GM21717 (cell line): Measurements from ENCODE around the gene LSM4.

Experiments used
- ATAC-seq: cut with Tn5 transposase; IDR thresholded peaks from one replicate; pipeline ENCODE4 v1.9.1; 2021; ENCODE audit warnings: mild to moderate bottlenecking, moderate library complexity; ENCODE audit not compliant: unreplicated experiment

LSM4 gene

GRCh38 chr19:18279266-18279515 lies 43.7 kb downstream of the LSM4 start:
- ATAC-seq: no peak

- ATAC-seq: no peak
Observed at GRCh38 chr19:18278521-18279265, 44.2 kb downstream of the LSM4 start.

GRCh38 chr19:18274781-18275356 lies 48.0 kb downstream of the LSM4 start:
- ATAC-seq: no peak

GRCh38 chr19:18274219-18274780 lies 48.6 kb downstream of the LSM4 start, which contains the start of gene IQCN:
Gene IQCN, minus strand, starts transcription at chr19:18274452. Its CDS starts 4,974 bp downstream, at chr19:18269478.
- ATAC-seq: no peak

DNA sequence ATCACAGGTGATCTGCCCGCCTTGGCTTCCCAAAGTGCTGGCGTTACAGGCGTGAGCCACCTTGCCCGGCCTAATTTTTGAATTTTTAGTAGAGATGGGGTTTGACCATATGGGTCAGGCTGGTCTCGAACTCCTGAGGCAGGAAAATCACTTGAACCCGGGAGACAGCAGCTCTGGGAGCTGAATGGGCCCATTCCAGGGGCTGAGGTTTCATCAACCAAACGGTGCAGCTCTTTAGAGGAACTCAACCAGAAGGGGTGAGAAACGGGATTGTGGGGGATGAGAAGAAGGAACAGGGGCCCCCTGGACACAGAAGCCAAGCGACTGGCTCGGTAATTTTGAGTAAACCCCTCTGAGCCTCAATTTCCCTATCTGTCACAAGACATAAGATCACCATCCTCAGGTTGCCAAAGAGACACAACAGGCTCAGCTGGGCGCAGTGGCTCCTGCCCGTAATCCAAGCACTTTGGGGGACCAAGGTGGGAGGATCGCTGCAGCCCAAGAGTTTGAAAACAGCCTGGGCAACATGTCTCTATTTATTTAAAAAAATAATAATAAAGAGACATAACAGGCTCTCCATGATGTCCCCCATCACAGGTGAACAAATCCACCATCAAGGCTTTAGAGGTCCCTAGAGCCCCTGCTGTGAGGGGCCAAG lies 49.2 kb downstream of the LSM4 start:
- ATAC-seq: no peak

DNA sequence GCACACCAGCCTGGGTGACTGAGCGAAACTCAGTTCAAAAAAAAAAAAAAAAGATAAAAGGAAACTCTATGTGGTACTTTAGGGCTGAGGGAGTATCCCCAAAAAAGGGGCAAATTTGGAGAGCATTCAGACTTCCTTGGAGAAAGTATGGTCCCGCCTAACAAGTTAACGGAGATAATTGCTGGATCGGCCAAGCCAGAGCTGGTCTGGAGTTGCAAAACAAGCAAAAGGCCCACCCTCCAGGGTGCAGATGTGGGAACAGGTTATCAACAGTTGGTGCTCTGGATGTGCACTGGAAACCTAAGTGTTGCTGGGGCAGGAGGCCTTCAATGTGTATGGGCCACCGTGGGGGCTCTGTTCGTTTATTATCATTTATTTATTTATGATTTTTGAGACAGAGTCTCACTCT lies 51.4 kb downstream of the LSM4 start:
- ATAC-seq: no peak

DNA sequence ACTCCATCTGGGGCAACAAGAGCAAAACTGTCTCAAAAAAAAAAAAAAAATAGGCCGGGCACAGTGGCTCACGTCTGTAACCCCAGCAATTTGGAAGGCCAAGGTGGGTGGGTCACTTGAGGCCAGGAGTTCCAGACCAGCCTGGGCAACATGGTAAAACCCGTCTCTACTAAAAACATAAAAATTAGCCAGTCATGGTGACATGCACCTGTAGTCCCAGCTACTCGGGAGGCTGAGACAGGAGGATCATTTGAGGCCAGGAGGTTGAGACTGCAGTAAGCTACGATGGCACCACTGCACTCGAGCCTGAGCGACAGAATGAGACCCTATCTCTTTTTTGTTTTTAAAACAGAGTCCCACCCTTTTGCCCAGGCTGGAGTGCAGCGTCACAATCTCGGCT lies 52.5 kb downstream of the LSM4 start:
- ATAC-seq: no peak

DNA sequence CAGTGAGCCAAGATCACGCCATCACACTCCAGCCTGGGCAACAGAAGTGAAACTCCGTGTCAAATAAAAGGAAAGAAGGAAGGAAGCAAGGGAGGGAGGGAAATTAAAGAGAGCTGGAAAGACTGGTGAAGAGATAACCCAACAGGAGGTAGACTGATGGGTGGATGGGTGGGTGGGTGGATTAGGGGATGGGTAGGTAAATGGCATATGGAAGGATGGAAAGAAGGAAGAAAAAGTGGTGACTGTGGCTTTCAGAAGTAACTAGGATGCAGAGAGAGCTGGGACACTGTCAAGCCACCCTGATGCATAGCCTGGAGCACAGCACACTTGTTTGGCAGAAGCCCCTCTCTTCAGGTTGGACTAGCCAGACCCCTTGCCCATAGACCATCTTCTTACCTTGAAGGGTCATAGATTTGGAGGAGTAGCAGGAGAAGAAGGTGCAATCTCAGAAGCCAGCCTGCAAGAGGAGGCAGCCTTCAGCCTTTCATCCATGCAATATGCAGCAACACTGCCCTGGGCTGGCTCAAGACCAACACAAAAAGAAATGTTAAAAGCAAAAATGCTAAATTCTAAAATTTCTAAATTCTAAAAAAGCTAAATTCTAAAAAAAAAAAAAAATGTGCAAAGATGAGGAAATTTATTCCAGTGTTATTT lies 53.7 kb downstream of the LSM4 start:
- no peak for ATAC-seq

- no peak for ATAC-seq
Observed at GRCh38 chr19:18266771-18267686, 55.8 kb downstream of the LSM4 start.

DNA sequence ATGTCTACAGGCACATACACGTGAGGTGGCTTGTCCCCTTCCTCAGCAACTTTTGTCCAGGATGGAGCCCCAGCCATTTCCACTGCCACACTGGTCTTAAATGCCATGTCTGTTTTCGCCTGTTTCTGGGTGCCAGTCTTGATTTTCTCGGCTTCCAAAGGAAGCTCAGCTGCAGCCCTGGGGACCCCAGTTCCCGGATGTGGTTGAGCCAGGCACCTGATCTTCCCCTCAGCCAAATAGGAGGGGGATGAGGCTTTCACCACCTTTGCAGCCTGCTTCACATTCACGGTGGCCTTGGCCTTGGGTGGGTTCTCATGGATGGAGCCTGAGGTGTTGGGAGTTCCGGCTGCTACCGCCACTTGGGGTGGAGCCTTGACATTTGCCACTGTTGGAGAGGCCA lies 57.3 kb downstream of the LSM4 start:
- ATAC-seq: no peak

- ATAC-seq: no peak
Observed at GRCh38 chr19:18264971-18265540, 57.8 kb downstream of the LSM4 start.

DNA sequence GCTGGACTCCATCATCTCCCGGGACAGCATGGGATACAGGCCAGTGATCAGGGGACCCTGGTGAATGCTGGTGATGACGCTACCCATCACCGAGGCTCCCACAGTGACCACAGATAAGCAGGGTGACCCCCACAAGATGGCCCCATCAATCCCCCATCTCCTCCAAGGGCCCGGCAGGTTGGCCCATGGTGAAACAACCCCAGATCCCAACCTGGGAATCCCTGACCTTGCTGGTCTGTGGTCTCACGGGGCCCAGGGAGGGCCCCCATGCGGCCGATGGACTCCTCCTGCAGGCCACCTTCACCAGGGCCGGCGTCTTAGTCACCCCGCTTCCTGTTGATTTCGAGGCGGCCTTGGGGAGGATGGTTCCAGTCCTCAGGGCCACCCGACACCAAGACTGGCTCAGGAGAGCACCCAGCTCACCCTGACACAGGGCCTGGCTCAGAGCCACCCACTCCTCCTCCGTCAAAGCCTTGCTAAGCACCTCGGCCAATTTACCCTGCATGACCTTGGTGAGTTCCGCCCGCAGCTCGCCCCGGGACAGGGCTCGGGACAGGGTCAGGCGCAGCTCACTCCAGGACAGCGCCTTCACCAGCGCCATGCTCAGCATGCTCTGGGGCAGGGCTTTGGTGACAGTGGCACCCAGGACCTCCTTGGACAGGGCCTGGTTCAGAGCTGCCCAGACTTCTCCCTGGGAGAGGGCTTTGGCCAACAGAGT lies 58.6 kb downstream of the LSM4 start:
- no peak for ATAC-seq

DNA sequence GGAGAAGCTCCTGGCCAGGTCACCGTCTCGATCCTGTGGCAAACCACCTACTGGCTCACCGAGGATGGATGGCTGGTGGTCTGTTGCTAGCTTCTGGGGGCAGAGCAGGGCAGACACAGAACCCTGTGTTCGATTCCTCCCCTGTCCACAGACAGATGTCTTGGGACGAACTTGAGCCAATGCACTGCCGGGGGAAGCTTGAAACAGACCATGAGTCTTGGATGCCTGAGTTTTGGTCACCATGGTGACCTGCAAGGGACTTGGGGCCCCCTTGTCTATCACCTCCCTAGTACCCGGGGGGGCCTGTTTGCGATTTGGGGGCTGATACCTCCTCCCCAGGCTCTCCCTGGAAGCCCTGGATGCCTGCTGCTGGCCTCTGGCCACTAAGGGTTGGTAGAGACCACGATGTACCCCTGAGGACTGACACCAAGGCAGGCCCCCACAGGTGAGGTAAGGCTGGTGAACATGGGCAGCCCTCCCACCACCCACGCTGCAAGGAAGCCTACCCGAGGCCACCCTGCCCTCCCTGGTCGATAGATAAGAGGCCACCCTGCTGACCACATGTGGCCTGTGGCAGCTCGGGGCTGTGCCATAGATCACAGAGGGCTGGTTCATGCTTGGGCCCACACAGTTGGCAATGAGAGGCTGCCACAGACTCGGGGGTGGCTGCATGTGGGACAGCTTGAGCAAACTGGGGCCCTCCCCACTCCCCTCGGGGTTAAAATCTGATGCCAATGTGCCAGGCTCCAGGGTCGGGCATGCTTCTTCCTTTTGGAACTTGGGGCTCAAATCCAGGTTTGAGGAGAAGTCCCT lies 59.3 kb downstream of the LSM4 start:
- no peak for ATAC-seq

GRCh38 chr19:18262917-18263316 lies 60.0 kb downstream of the LSM4 start:
- ATAC-seq: no peak

DNA sequence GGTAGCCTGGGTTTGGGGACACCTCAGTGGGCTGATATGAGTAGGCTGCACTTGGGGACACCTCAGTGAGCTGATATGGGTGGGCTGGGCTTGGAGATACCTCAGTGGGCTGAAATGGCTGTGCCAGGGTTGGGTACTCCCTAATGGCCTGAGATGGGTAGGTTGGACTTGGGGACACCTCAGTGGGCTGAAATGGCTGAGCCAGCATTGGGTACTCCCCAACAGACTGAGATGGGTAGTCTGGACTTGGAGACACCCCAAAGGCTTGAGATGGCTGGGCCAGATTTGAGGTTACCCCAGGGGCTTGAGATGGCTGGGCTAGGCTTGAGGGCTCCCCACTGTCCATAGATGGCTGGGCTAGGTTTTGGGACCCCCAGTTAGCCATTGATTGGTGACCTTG lies 60.7 kb downstream of the LSM4 start:
- no peak for ATAC-seq

- ATAC-seq: no peak
Observed at GRCh38 chr19:18261474-18261873, 61.4 kb downstream of the LSM4 start.

DNA sequence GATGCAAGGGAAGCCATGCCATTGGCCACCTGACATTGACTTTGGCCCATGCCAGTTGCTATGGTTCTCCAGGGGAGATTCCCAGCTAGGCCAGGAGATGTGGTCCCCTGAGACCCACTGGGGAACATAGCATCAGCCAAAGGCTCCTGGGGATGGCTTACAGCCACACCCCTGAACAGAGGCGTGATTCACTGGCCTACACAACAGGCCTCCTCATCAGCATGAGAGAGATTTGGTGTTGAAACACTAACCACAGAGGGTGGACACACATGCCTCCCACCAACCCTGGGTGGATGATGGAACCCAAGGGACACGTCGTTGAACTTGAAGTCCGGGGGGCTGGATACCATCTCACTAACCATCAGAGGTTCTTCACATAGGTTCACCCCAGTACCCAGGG lies 63.0 kb downstream of the LSM4 start:
- ATAC-seq: no peak

DNA sequence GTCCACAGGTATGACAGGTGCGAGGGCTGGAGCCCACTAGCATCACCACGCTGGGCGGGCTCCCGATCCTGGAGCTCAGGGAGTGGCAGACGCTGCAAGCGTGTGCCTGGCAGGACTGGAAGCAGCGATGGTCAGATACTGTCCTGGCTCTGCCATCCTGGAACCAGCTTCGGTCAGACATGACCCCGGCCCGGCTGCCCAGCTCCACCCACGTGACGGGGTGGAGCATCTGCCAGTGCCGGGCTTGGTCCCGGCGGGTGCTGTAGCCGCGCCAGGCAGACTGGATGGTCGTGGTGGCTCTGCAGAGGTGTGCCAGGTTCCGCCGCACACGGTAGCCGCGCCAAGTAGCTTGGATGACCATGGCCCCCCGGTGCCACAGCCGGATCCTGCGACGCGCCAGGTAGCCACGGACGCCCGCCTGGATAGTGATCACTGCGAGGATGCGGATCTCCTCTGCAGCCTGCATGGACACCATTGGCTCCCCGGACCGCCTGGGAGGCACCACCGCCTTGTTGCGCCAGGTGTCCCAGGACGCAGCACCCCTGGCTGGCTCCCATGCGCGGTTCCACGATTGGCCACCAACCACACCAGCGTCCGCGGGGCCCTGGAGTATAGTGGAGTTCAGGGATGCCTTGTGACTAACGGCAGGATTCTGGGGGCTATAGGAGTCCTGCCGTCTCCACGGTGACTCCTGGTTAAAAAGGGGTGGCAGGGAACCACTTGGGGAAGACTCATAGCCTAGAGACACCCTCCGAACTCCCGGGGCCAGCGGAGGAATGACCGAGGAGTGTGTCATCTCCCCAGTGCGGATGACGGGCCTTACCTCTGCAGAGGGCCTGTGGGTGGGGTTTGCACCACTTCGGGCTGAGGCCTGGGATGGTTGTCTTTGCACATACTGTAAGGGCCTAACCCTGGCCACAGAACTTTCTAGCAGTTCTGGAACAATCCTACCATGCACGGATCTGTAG lies 65.1 kb downstream of the LSM4 start:
- no peak for ATAC-seq
